RWPE2 (cell line): ENCODE measurements around the gene PRDM5.

Source experiments
- ATAC-seq: fragments of 200-7000 bp; cut with Tn5 transposase; 3 replicates; pipeline ENCODE4 v1.9.1; 2021; ENCODE audit warnings: low read depth
- DNase-seq: peaks from one replicate; pipeline ENCODE4 v3.0.0-alpha.2; 2020; ENCODE audit warnings: low spot score
- H3K27ac ChIP-seq: fragments of 450-650 bp; 2 replicates; pipeline ENCODE4 v1.5.1; 2017; ENCODE audit warnings: mild to moderate bottlenecking; ENCODE audit not compliant: poor library complexity, severe bottlenecking
- H3K27me3 ChIP-seq: fragments of 250-450 bp; sonication (Bioruptor Pico); 2 replicates; pipeline ENCODE4 v1.5.1; 2021; ENCODE audit warnings: mild to moderate bottlenecking, moderate library complexity; ENCODE audit not compliant: insufficient read depth, poor library complexity, severe bottlenecking
- H3K36me3 ChIP-seq: fragments of 250-450 bp; sonication (Bioruptor Pico); 2 replicates; pipeline ENCODE4 v1.5.1; 2020; ENCODE audit warnings: low read depth, mild to moderate bottlenecking, moderate library complexity
- H3K4me1 ChIP-seq: fragments of 250-450 bp; sonication (Bioruptor Pico); 2 replicates; pipeline ENCODE4 v1.5.1; 2021; ENCODE audit warnings: mild to moderate bottlenecking, moderate library complexity; ENCODE audit not compliant: insufficient read depth, poor library complexity, severe bottlenecking
- H3K4me3 ChIP-seq: fragments of 250-450 bp; sonication (Bioruptor Pico); 2 replicates; pipeline ENCODE4 v1.5.1; 2021; ENCODE audit warnings: mild to moderate bottlenecking, moderate library complexity; ENCODE audit not compliant: severe bottlenecking
- H3K9me3 ChIP-seq: fragments of 250-450 bp; sonication (Bioruptor Pico); 2 replicates; pipeline ENCODE4 v1.5.1; 2021; ENCODE audit warnings: mild to moderate bottlenecking, moderate library complexity; ENCODE audit not compliant: severe bottlenecking
- TF ChIP-seq, protein P1 (sequence below): fragments of 450-650 bp; IDR thresholded peaks from one replicate; pipeline ENCODE4 v1.5.1; 2017; ENCODE audit warnings: mild to moderate bottlenecking, moderate library complexity; ENCODE audit not compliant: poor library complexity, severe bottlenecking

Gene PRDM5

DNA sequence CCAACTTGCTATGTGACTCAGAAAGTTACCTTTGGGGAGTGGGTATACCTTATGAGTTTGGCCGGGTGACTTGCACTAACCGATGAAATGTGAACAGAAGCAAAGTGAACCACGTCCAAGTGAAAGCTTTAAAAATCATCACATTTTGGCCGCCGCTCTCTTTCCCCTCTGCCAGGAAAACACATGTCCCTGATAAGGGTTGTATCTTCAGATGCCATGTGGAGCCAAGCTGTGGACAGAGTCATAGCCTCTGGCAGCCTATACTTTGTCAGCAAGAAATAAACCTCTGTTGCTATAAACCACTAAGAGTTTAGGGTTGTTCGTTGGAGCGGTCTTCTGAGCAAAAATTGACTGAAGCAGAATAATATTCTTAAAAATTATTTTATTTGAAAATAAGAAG is 92.3 kb downstream of the PRDM5 start:
- DNase-seq (no peak), ATAC-seq (no peak)
- H3K4me1 ChIP-seq, result no peaks in the 10 kb centered on the region
- no peaks in the 10 kb centered on the region for H3K9me3 ChIP-seq
- H3K27me3 ChIP-seq, result no peaks in the 10 kb centered on the region
- no peak overlapping the region for H3K4me3 ChIP-seq
- no peaks in the 10 kb centered on the region for H3K36me3 ChIP-seq
- no peak overlapping the region for H3K27ac ChIP-seq
- TF ChIP-seq, protein P1, sequence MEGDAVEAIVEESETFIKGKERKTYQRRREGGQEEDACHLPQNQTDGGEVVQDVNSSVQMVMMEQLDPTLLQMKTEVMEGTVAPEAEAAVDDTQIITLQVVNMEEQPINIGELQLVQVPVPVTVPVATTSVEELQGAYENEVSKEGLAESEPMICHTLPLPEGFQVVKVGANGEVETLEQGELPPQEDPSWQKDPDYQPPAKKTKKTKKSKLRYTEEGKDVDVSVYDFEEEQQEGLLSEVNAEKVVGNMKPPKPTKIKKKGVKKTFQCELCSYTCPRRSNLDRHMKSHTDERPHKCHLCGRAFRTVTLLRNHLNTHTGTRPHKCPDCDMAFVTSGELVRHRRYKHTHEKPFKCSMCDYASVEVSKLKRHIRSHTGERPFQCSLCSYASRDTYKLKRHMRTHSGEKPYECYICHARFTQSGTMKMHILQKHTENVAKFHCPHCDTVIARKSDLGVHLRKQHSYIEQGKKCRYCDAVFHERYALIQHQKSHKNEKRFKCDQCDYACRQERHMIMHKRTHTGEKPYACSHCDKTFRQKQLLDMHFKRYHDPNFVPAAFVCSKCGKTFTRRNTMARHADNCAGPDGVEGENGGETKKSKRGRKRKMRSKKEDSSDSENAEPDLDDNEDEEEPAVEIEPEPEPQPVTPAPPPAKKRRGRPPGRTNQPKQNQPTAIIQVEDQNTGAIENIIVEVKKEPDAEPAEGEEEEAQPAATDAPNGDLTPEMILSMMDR, result no peak

DNA sequence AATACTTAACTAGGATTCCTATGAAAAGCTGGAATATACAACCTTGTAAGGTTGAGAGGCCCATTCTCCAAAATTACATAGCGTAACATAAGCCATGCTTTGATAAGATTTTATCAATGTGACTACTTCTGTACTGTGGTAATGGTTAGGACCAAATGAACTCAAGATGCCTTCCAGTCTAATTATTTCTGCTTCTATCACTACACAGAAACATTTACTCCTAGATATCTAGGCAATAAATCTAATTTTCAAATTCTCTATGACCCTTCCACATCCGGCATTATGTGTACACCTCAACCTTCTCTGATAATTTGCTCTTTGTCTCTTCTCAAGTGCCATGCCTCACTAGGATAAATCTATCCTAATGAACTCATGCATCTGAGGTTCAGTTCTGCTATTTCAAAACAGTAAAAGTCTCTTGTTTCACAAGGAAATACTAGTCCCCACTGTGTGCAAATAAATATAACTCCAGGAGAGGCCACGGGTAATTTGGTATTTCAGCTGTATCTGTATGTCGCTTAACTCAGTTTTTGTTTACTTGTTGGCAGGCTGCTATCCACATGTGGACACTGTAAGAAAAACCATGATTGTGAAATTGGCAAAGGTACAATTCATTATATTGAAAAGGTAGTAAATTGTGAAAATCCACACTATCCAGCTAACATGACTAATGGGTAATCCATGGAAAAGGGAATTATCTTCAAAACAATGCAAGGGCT is 93.3 kb downstream of the PRDM5 start:
- DNase-seq (no peak), ATAC-seq (no peak)
- Histone ChIP-seq H3K27me3 (no peaks in the 10 kb centered on the region), H3K4me3 (no peak overlapping the region), H3K9me3 (no peaks in the 10 kb centered on the region), H3K36me3 (no peaks in the 10 kb centered on the region), H3K27ac (no peak overlapping the region), H3K4me1 (no peaks in the 10 kb centered on the region)
- TF ChIP-seq, protein P1, result no peak

DNA sequence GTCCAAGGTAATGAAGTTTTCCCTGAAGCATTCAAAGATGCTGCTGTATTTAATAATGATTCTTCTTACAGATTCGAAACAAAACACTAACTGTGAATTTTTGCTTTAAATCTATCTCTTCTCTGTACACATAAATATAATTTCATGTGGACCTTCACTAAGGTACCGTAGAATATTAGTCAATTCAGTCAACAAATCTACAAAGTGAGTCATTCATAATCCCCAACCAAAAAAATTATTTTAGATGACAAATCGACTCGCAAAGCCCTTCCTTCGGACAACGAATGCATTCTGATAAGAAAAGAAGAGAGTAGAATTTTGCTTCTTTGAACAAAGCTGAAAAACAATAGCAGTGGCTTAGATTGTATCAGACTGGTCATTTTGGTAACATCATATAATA is 95.7 kb downstream of the PRDM5 start:
- TF ChIP-seq, protein P1, result no peak
- DNase-seq (no peak), ATAC-seq (no peak)
- Histone ChIP-seq H3K9me3 (no peaks in the 10 kb centered on the region), H3K4me3 (no peak overlapping the region), H3K27ac (no peak overlapping the region), H3K36me3 (no peaks in the 10 kb centered on the region), H3K4me1 (no peaks in the 10 kb centered on the region), H3K27me3 (no peaks in the 10 kb centered on the region)

DNA sequence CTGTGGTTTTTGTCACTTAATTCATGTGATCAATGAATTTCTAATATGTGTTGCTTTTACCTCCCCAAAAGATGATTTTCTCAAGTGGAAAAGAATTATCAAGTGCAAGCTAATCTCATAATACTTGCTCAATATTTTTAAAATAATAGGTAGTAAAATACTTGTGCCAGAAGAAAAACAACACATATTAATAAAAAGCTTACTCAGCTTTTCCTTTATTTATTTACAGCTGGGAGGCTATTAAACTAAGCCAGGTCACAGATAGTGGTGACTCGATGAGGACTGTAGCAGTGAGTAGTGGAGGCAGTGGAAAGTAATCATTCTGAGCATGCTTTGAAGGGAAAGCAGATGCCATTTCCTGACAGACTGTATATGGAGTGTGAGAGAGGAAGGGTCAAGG is 96.1 kb downstream of the PRDM5 start:
- no peaks in the 10 kb centered on the region for H3K9me3 ChIP-seq
- H3K27ac ChIP-seq, result no peak overlapping the region
- no peak for DNase-seq
- no peak overlapping the region for H3K4me3 ChIP-seq
- no peaks in the 10 kb centered on the region for H3K27me3 ChIP-seq
- no peaks in the 10 kb centered on the region for H3K4me1 ChIP-seq
- TF ChIP-seq, protein P1, result no peak
- H3K36me3 ChIP-seq, result no peaks in the 10 kb centered on the region
- ATAC-seq, result no peak

DNA sequence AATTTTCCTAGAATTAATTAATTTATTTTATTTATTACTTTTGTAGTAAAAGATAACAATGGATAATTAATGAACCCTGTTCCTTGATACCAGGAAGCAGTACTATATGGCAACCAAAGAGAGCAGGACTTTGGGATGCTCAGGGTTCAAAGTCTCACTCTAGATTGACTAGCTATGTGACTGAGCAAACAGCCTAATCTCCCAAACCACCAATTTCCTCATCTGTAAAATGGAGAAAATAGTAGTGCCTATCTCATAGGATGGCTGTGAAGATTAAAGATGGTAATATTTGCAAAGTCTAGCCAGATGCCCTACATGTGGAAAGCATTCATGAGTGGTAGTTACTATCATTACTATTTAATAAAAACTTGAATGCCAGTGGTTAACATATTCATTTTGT is 97.6 kb downstream of the PRDM5 start:
- no peaks in the 10 kb centered on the region for H3K36me3 ChIP-seq
- H3K9me3 ChIP-seq, result no peaks in the 10 kb centered on the region
- TF ChIP-seq, protein P1, result no peak
- H3K27me3 ChIP-seq, result no peaks in the 10 kb centered on the region
- ATAC-seq (no peak), DNase-seq (no peak)
- no peak overlapping the region for H3K27ac ChIP-seq
- no peak overlapping the region for H3K4me3 ChIP-seq
- H3K4me1 ChIP-seq, result no peaks in the 10 kb centered on the region
